GM19193 (cell line): ENCODE results near the gene UBE2G1.

ENCODE experiments used
- POLR2A ChIP-seq: IDR thresholded peaks from 4 replicates; pipeline ENCODE4 v1.6.1; 2011; ENCODE audit not compliant: insufficient read depth, insufficient read length; ENCODE audit errors: extremely low read depth

UBE2G1 gene, protein sequence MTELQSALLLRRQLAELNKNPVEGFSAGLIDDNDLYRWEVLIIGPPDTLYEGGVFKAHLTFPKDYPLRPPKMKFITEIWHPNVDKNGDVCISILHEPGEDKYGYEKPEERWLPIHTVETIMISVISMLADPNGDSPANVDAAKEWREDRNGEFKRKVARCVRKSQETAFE

GRCh38 chr17:4366327-4367063, at the start of gene UBE2G1:
UBE2G1 (minus strand) TSS chr17:4366675; CDS start chr17:4366316, 359 bp downstream.
- TF ChIP-seq POLR2A, result peak; percentile 82

DNA sequence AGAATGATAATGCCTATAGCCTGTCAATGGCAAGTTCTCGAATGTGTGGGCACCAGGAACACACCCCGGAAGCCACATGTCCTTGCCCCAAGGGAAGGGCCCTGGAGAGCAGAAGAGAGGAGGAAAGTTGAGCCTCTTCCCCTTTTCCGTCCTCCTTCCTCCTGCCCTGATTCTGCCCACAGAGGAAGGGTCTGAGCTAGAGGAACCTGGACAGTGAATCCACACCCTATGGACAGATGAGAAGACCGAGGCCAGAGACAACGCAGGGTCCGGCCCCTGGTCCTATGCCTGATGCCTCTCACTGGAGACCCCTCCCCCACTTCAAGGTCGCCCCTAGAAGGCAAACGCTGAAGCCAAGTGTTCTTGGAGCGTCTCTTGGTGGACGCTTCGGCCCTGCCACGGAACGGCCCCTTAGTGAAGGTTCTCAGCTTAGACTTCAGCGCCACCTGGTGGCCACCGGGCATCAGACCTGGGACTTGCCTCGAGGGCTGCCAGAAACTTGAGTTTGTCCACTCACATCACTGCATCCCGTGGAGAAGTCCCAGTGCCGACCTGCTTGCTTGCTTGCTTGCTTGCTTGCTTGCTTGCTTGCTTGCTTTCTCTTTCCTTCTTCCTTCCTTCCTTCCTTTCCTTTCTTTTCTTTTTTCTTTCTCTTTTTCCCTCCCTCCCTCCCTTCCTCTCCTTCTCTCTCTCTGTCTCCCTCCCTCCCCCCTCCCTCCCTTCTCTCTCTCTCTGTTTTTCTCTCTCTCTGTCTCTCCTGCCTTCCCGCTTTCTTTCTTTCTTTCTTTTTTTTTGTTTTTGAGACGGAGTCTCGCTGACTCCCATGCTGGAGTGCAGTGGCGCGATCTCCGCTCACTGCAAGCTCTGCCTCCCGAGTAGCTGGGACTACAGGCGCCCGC, 46.7 kb upstream of the UBE2G1 start:
- TF ChIP-seq POLR2A, result no peak

DNA sequence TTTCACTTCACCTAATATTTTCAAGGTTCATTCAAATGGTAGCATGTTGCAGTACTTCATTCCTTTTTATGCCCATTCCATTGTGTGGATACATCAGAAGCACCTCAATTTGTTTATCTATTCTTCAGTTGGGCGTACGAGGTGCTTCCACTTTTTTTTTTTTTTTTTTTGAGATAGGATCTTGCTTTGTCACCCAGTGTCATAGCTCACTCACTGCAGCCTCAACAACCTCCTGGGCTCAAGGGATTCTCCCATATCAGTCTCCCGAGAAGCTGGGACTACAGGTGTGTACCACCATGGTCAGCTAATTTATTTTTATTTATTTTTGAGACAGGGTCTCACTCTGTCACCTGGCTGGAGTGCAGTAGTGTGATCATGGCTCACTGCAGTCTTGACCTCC, 44.7 kb upstream of the UBE2G1 start:
- TF ChIP-seq POLR2A, result no peak

DNA sequence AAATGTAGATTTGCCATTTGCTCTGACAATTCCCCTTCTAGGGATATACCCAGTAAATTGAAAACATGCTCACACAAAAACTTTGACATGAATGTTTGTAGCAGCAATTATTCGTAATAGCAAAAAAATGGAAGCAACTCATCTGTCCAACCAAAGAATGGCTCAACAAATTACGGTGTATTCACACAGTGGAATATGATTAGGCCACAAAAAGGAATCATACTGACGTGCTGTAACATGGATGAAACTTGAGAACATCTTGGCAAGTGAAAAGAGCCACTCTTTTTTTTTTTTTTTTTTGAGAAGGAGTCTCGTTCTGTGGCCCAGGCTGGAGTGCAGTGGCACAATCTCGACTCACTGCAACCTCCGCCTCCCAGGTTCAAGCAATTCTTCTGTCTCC, 43.2 kb upstream of the UBE2G1 start:
- no peak for TF ChIP-seq POLR2A

DNA sequence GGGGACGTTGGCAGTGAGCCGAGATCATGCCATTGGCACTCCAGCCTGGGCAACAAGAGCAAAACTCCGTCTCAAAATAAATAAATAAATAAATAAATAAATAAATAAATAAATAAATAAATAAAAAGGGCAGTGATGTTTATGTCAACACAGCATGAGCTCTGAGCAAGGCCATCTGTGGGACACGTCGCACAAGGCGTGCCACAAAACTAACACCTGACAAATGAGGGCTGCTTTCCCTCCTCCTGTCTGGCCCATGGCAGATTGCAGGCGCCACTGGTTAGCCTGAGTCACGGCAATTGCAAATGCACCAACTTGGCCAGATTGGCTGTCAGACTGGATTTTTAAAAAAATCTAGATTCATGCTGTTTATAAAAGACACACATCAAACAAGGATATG, 41.4 kb upstream of the UBE2G1 start:
- no peak for TF ChIP-seq POLR2A

DNA sequence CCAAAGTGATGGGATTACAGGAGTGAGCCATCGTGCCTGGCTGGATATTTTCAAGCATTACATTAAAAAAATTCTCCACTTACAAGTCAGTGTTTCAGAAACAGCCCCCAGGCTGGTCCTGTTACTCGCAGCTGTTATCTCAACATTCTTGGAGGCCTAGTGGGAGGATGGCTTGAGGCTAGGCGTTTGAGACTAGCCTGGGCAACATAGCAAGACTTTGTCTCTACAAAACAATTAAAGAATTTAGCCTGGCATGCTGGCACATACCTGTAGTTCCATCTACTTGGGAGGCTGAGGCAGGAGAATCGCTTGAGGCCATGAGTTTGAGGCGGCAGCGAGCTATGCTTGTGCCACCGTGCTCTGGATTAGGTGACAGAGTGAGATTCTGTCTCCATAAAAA, 40.7 kb upstream of the UBE2G1 start:
- TF ChIP-seq POLR2A, result no peak

DNA sequence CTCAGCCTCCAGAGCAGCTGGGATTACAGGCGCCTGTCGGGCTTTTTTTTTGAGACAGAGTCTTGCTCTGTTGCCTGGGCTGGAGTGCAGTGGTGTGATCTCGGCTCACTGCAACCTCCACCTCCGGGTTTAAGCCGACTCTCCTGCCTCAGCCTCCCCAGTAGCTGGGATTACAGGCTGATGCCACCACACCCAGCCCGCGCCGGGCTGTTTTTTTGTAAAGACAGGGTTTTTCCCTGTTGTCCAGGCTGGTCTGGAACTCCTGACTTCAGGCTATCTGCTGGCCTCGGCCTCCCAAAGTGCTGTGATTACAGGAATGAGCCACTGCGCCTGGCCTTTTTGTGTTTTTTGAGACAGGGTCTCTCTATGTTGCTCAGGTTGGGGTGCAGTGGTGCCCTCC, 39.9 kb upstream of the UBE2G1 start:
- no peak for TF ChIP-seq POLR2A

DNA sequence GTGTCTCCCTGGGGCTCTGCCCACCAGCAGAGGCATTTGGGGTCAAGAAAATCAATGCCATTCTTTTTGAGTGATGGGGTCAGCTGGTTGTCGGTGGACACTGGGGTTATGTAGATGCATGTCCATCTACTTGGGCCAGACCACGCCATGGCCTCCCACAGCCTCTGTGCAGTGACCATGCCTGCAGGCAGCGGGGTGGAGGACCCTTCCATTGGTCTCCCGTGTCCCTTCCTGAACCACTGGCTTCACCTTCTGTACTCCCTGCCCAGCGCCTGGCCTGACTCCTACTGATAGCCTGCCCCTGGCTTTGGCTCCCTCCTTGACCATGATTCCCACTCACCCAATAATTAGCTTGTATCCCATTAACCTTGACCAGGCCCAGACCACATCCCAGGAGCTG, 39.2 kb upstream of the UBE2G1 start:
- no peak for TF ChIP-seq POLR2A

DNA sequence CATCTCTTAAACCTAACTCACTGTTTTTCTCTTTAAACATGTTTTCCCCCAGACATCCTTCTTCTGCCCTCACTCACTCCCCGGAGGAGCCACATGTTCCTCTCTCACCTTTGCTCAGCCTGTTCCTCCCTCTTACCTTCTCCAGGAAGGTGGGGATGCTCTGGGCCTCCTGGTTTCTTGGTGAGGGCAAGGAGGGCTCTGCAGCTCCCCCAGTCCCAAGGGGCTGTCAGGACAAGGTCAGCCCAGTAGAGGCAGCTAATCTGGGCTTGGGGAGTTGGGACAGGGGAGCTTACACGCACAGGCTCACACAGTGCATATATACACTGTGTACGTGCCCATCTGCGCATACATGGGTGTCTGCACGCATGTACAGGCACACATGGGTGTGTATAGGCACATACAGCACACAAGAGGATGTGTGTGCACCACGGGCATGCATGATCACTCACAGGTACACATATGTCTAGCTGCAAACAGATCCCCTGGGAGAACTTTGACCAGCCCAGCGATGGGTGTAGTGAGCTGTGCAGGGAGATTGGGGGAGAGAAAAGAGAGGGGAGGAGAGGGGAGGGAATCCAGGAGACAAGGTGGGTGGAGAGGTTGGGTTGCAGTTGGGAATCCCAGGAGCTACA, 38.7 kb upstream of the UBE2G1 start:
- TF ChIP-seq POLR2A, result no peak

- TF ChIP-seq POLR2A, result no peak
Measured at GRCh38 chr17:4397840-4398239, 31.4 kb upstream of the UBE2G1 start.

- TF ChIP-seq POLR2A, result no peak
Measured at GRCh38 chr17:4395111-4395478, 28.6 kb upstream of the UBE2G1 start.

DNA sequence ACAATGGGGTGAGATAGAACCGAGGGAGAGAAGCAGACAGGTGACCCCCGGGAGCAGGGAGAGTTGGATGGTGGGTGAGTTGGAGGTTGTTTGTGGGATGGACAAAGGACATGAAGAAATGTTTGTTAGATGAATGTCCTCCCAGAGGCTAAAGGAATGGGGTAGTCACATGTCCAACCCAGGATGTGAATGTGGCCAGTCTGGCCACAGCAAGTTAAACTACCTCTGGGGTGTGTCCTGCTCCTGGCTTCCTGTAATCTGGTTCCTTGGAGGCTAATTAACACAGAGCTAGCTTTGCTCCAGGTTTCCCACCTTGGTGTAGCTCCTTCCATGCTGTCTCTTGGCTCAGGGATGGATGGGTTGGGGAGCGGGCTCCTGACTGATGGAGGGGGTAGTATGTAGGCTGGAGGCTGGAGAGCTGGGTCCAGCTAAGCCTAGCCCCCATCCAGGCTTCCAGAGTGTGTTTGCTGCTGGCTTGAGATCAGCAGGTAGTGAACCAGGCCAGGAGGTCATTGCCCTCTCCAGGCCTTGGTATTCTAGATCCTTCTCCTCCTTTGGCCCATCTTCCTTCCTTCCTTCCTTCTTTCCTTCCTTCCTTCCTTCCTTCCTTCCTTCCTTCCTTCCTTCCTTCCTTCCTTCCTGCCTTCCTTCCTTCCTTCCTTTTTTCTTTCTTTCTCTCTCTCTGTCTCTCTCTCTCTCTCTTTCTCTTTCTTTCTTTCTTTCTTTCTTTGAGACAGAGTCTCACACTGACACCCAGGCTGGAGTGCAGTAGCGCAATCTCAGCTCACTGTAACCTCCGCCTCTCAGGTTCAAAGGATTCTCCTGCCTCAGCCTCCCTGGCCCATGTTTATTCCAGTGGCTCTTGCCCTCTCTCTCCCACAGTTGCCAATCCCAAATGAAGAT, 28.0 kb upstream of the UBE2G1 start:
- no peak for TF ChIP-seq POLR2A

DNA sequence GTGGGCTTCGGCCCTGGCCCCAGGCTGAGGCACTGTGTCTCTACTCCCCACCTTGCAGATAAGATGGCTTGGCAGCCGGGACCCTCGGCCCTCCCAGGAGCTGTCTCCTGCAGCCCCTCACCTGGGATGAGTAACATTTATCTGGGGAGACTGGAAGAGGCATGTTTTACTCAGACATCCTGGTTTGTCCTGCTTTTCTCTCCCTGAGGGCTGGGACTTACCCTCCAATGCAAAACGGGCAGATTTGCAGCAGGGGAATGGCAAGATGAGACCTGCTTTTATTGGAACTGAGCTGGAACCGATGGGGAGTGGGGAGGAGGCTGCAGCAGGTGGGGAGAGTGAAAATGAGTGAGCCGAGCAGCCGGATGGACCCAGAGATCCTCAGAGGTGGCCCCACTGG, 27.3 kb upstream of the UBE2G1 start:
- no peak for TF ChIP-seq POLR2A

DNA sequence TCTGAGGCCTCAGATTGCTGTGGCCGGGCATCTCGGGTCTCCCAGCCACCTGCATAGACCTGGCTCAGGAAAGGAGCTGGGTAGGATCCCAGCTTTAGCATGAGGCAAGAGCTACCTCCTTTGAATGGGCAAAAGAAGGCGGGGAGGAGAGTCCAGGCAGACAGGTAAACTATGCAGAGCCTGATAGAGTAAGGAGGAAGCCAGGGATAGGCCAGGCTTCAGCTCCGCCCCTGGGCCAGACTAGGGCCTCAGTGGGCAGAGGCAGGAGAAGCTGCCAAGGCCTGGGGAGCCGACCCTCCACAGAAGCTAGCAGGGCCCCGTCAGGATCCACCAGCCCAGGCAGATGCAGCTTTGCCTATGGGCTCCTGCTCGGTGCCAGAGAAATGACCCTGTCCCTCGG, 22.6 kb upstream of the UBE2G1 start:
- no peak for TF ChIP-seq POLR2A
